HTR-8/SVneo (cell line): ENCODE data around the gene CEP83.
"Not testable (repeated sequence)": the region's sequence is repeated elsewhere in the genome, so short reads cannot be mapped to it uniquely, and the experiment has no call there.

Experiments
- DNase-seq: peaks from one replicate; pipeline ENCODE4 v3.0.0; 2011; ENCODE audit warnings: low spot score, mixed read lengths; ENCODE audit not compliant: insufficient read length
- FAIRE-seq: peaks from 2 replicates; lab custom pipeline; 2011; peaks lifted over from hg19 to GRCh38; lab: Jason Lieb, UNC

The CEP83 gene

GRCh38 chr12:94316600-94316999, 143.1 kb downstream of the CEP83 start:
- DNase-seq, FAIRE-seq: not testable (repeated sequence)

- no peak for FAIRE-seq
Measured at GRCh38 chr12:94312378-94312777, 147.3 kb downstream of the CEP83 start.

GRCh38 chr12:94309373-94309772, 150.3 kb downstream of the CEP83 start:
- no peak for DNase-seq
- no peak for FAIRE-seq

More at GRCh38 chr12:94312378-94312777, 147.3 kb downstream of the CEP83 start:
- no peak for DNase-seq

- no peak for DNase-seq
- no peak for FAIRE-seq
Measured at GRCh38 chr12:94308612-94309011, 151.1 kb downstream of the CEP83 start.

- no peak for FAIRE-seq
Measured at GRCh38 chr12:94305130-94305957, 154.3 kb downstream of the CEP83 start.

GRCh38 chr12:94304566-94305061, 155.1 kb downstream of the CEP83 start:
- no peak for DNase-seq
- no peak for FAIRE-seq

More at GRCh38 chr12:94305130-94305957, 154.3 kb downstream of the CEP83 start:
- DNase-seq, result no peak

GRCh38 chr12:94304012-94304411, 155.7 kb downstream of the CEP83 start:
- DNase-seq (no peak), FAIRE-seq (no peak)

- FAIRE-seq (no peak), DNase-seq (no peak)
Measured at GRCh38 chr12:94299846-94300245, 159.8 kb downstream of the CEP83 start.

- no peak for DNase-seq
- FAIRE-seq, result no peak
Measured at GRCh38 chr12:94297876-94298505, 161.7 kb downstream of the CEP83 start.

- FAIRE-seq (no peak), DNase-seq (no peak)
Measured at GRCh38 chr12:94297096-94297699, 162.5 kb downstream of the CEP83 start.

GRCh38 chr12:94290353-94290752, 169.3 kb downstream of the CEP83 start:
- DNase-seq, result no peak
- no peak for FAIRE-seq

GRCh38 chr12:94289461-94290312, 170.0 kb downstream of the CEP83 start:
- FAIRE-seq (no peak), DNase-seq (peak; percentile 27)

- FAIRE-seq, result no peak
- no peak for DNase-seq
Measured at GRCh38 chr12:94287245-94287628, 172.4 kb downstream of the CEP83 start.

- FAIRE-seq, result no peak
- no peak for DNase-seq
Measured at GRCh38 chr12:94286583-94287244, 173.0 kb downstream of the CEP83 start.

GRCh38 chr12:94285943-94286582, 173.6 kb downstream of the CEP83 start:
- FAIRE-seq (no peak), DNase-seq (no peak)

GRCh38 chr12:94284859-94285258, 174.8 kb downstream of the CEP83 start:
- no peak for DNase-seq
- no peak for FAIRE-seq

- DNase-seq (no peak), FAIRE-seq (no peak)
Measured at GRCh38 chr12:94284046-94284445, 175.6 kb downstream of the CEP83 start.

GRCh38 chr12:94282675-94283074, 177.0 kb downstream of the CEP83 start:
- DNase-seq (no peak), FAIRE-seq (no peak)

- no peak for FAIRE-seq
- no peak for DNase-seq
Measured at GRCh38 chr12:94280063-94280462, 179.6 kb downstream of the CEP83 start.
